Measurements from ENCODE around the gene DTX2.
"Not testable (repeated sequence)": the region's sequence is repeated elsewhere in the genome, so short reads cannot be mapped to it uniquely, and the experiment has no call there.

DTX2 gene

DNA sequence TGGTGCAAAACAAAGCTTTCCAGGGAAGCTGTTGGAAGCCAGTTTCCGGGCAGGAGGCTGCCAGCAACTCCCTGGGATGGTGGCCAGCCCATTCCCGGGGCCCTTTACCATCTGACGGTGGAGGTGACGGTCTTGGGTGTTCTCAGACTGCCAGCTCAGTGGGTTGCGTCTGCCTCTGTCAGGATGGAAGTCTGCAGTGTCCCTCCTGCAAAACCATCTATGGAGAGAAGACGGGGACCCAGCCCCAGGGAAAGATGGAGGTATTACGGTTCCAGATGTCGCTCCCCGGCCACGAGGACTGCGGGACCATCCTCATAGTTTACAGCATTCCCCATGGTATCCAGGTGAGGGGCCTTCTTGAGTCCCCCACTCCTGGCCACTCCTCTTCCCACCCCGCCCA, 41.7 kb downstream of the DTX2 start:
- WGBS = 95% methylated on average over 11 of the region's 12 CpGs

GRCh38 chr7:76504351-76505167, 43.0 kb downstream of the DTX2 start:
- WGBS = 96% methylated on average over 14 of the region's 33 CpGs
- H3K9me3 ChIP-seq (ENCODE audit: control insufficient read depth, low read length) = not testable (repeated sequence)

More for the DNA sequence above, 41.7 kb downstream of the DTX2 start:
- not testable (repeated sequence) for H3K4me3 ChIP-seq (ENCODE audit: insufficient read depth in 1 of 2, low read depth in 1 of 2, low read length in 2 of 2); H4K8ac ChIP-seq (ENCODE audit: low read length); H3K27me3 ChIP-seq (ENCODE audit: control insufficient read depth in 1 of 2, insufficient read depth in 1 of 2, low read length in 2 of 2); H3K9me3 ChIP-seq (ENCODE audit: control insufficient read depth, low read length); H3K18ac ChIP-seq (ENCODE audit: low read depth in 1 of 2, low read length in 2 of 2); H2AFZ ChIP-seq (ENCODE audit: low read depth, low read length); H2BK15ac ChIP-seq (ENCODE audit: low read depth, poor library complexity, severe bottlenecking); H3K14ac ChIP-seq (ENCODE audit: low read length in 2 of 2); H3K9ac ChIP-seq (ENCODE audit: low read length); H2AK5ac ChIP-seq (ENCODE audit: low read length, severe bottlenecking); H3K4me2 ChIP-seq (ENCODE audit: low read length, poor library complexity, severe bottlenecking); H3K4ac ChIP-seq (ENCODE audit: low read depth in 1 of 2, low read length in 2 of 2); DNase-seq; H3K79me1 ChIP-seq (replicated peaks; ENCODE audit: low read length, poor library complexity, severe bottlenecking); H2BK5ac ChIP-seq (ENCODE audit: low read depth, low read length, poor library complexity, severe bottlenecking); H3K4me1 ChIP-seq (ENCODE audit: control insufficient read depth, insufficient read depth, low read depth, low read length); H3K27ac ChIP-seq (ENCODE audit: low read length, poor library complexity, severe bottlenecking); H3K23ac ChIP-seq (ENCODE audit: low read length in 2 of 2); H4K91ac ChIP-seq (ENCODE audit: low read length); H2BK12ac ChIP-seq (ENCODE audit: low read length in 2 of 2); H2BK120ac ChIP-seq (ENCODE audit: low read depth, low read length)
- H3K36me3 ChIP-seq (ENCODE audit: control insufficient read depth in 1 of 2, insufficient read depth in 2 of 2, low read depth in 1 of 2, low read length in 2 of 2) = peaks cover 31 to 43% of the 10 kb centered on the region in 2 experiments

DNA sequence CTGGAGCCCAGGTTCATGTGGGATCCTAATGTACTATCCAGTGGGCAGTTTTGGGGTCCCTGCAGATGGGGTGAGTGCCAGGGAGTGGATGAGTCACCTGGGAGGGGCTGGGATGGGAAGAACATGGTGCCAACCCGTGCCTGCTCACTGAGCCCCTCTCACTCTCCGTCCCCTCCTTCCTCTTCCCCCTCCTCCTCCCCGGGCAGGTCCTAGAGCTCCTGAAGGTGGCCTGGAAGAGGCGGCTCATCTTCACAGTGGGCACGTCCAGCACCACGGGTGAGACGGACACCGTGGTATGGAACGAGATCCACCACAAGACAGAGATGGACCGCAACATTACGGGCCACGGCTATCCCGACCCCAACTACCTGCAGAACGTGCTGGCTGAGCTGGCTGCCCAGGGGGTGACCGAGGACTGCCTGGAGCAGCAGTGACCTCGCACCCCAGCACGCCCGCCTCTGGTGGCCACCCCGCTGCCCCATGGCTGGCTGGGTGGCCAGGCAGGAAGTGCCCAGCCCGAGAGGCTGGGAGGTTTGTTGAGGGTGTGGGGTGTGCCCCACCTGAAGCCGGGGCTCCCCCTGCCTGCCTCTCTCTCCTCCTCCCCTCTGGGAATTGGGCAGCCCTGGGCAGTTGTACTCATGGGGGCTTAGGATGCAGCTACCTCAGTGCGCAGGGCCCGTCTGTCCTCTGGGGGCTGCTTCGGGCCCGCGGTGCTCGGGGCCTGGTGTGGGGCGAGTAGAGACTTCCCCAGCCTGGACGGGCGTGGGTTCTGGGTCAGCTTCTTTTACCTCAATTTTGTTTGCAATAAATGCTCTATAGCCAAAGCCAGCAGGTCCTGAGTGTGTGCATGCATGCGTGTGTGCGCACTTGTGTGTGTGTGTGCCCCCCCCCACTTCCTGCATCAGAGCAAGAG, 43.9 kb downstream of the DTX2 start:
- 96% methylated on average over 29 of the region's 32 CpGs for WGBS
- Histone ChIP-seq H4K91ac (ENCODE audit: low read length) (peak overlapping the region; percentile 39), H3K23ac (ENCODE audit: low read length in 2 of 2) (no peak overlapping the region), H3K27ac (ENCODE audit: low read length, poor library complexity, severe bottlenecking) (no peak overlapping the region), H2BK15ac (ENCODE audit: low read depth, poor library complexity, severe bottlenecking) (no peak overlapping the region), H3K4me1 (ENCODE audit: control insufficient read depth, insufficient read depth, low read depth, low read length) (peaks cover 14% of the 10 kb centered on the region), H3K4ac (ENCODE audit: low read depth in 1 of 2, low read length in 2 of 2) (no peak overlapping the region), H3K18ac (ENCODE audit: low read depth in 1 of 2, low read length in 2 of 2) (peak overlapping the region in 1 of 2 experiments; percentile 33), H3K9me3 (ENCODE audit: control insufficient read depth, low read length) (no peaks in the 10 kb centered on the region), H2AFZ (ENCODE audit: low read depth, low read length) (no peak overlapping the region), H3K27me3 (ENCODE audit: control insufficient read depth in 1 of 2, insufficient read depth in 1 of 2, low read length in 2 of 2) (no peaks in the 10 kb centered on the region), H3K4me3 (ENCODE audit: insufficient read depth in 1 of 2, low read depth in 1 of 2, low read length in 2 of 2) (no peak overlapping the region), H2BK12ac (ENCODE audit: low read length in 2 of 2) (no peak overlapping the region), H3K14ac (ENCODE audit: low read length in 2 of 2) (no peak overlapping the region), H2AK5ac (ENCODE audit: low read length, severe bottlenecking) (no peak overlapping the region), H4K8ac (ENCODE audit: low read length) (no peak overlapping the region), H3K4me2 (ENCODE audit: low read length, poor library complexity, severe bottlenecking) (no peak overlapping the region), H3K9ac (ENCODE audit: low read length) (no peak overlapping the region), H3K79me1 (replicated peaks; ENCODE audit: low read length, poor library complexity, severe bottlenecking) (no peaks in the 10 kb centered on the region), H2BK120ac (ENCODE audit: low read depth, low read length) (no peak overlapping the region), H2BK5ac (ENCODE audit: low read depth, low read length, poor library complexity, severe bottlenecking) (no peak overlapping the region), H3K36me3 (ENCODE audit: control insufficient read depth in 1 of 2, insufficient read depth in 2 of 2, low read depth in 1 of 2, low read length in 2 of 2) (peaks cover 31 to 43% of the 10 kb centered on the region in 2 experiments)
- no peak for DNase-seq

More at GRCh38 chr7:76504351-76505167, 43.0 kb downstream of the DTX2 start:
- H3K27ac ChIP-seq (ENCODE audit: low read length, poor library complexity, severe bottlenecking); H4K91ac ChIP-seq (ENCODE audit: low read length); H2BK120ac ChIP-seq (ENCODE audit: low read depth, low read length); H2BK5ac ChIP-seq (ENCODE audit: low read depth, low read length, poor library complexity, severe bottlenecking); H3K4ac ChIP-seq (ENCODE audit: low read depth in 1 of 2, low read length in 2 of 2); H3K9ac ChIP-seq (ENCODE audit: low read length); H4K8ac ChIP-seq (ENCODE audit: low read length); H3K4me2 ChIP-seq (ENCODE audit: low read length, poor library complexity, severe bottlenecking); H3K4me1 ChIP-seq (ENCODE audit: control insufficient read depth, insufficient read depth, low read depth, low read length); H3K14ac ChIP-seq (ENCODE audit: low read length in 2 of 2); H2AFZ ChIP-seq (ENCODE audit: low read depth, low read length); H2AK5ac ChIP-seq (ENCODE audit: low read length, severe bottlenecking); H3K18ac ChIP-seq (ENCODE audit: low read depth in 1 of 2, low read length in 2 of 2); DNase-seq; H3K4me3 ChIP-seq (ENCODE audit: insufficient read depth in 1 of 2, low read depth in 1 of 2, low read length in 2 of 2); H3K79me1 ChIP-seq (replicated peaks; ENCODE audit: low read length, poor library complexity, severe bottlenecking); H3K27me3 ChIP-seq (ENCODE audit: control insufficient read depth in 1 of 2, insufficient read depth in 1 of 2, low read length in 2 of 2); H2BK15ac ChIP-seq (ENCODE audit: low read depth, poor library complexity, severe bottlenecking); H3K23ac ChIP-seq (ENCODE audit: low read length in 2 of 2); H2BK12ac ChIP-seq (ENCODE audit: low read length in 2 of 2): not testable (repeated sequence)
- H3K36me3 ChIP-seq (ENCODE audit: control insufficient read depth in 1 of 2, insufficient read depth in 2 of 2, low read depth in 1 of 2, low read length in 2 of 2) = peaks cover 31 to 43% of the 10 kb centered on the region in 2 experiments

GRCh38 chr7:76506081-76506440, 44.6 kb downstream of the DTX2 start:
- Histone ChIP-seq H3K79me1 (replicated peaks; ENCODE audit: low read length, poor library complexity, severe bottlenecking) (no peaks in the 10 kb centered on the region), H4K8ac (ENCODE audit: low read length) (no peak overlapping the region), H2AFZ (ENCODE audit: low read depth, low read length) (no peak overlapping the region), H3K4me1 (ENCODE audit: control insufficient read depth, insufficient read depth, low read depth, low read length) (peaks cover 17% of the 10 kb centered on the region), H3K14ac (ENCODE audit: low read length in 2 of 2) (no peak overlapping the region), H3K27me3 (ENCODE audit: control insufficient read depth in 1 of 2, insufficient read depth in 1 of 2, low read length in 2 of 2) (no peaks in the 10 kb centered on the region), H2BK12ac (ENCODE audit: low read length in 2 of 2) (no peak overlapping the region), H2BK15ac (ENCODE audit: low read depth, poor library complexity, severe bottlenecking) (no peak overlapping the region), H3K18ac (ENCODE audit: low read depth in 1 of 2, low read length in 2 of 2) (peak overlapping the region in 1 of 2 experiments; percentile 14), H3K9ac (ENCODE audit: low read length) (no peak overlapping the region), H2AK5ac (ENCODE audit: low read length, severe bottlenecking) (no peak overlapping the region), H3K4ac (ENCODE audit: low read depth in 1 of 2, low read length in 2 of 2) (no peak overlapping the region), H3K27ac (ENCODE audit: low read length, poor library complexity, severe bottlenecking) (no peak overlapping the region), H3K36me3 (ENCODE audit: control insufficient read depth in 1 of 2, insufficient read depth in 2 of 2, low read depth in 1 of 2, low read length in 2 of 2) (peaks cover 31 to 38% of the 10 kb centered on the region in 2 experiments), H3K4me2 (ENCODE audit: low read length, poor library complexity, severe bottlenecking) (no peak overlapping the region), H3K4me3 (ENCODE audit: insufficient read depth in 1 of 2, low read depth in 1 of 2, low read length in 2 of 2) (no peak overlapping the region), H2BK120ac (ENCODE audit: low read depth, low read length) (no peak overlapping the region), H3K9me3 (ENCODE audit: control insufficient read depth, low read length) (no peaks in the 10 kb centered on the region), H4K91ac (ENCODE audit: low read length) (peak overlapping the region; percentile 39), H3K23ac (ENCODE audit: low read length in 2 of 2) (no peak overlapping the region), H2BK5ac (ENCODE audit: low read depth, low read length, poor library complexity, severe bottlenecking) (no peak overlapping the region)
- 98% methylated on average over 4 of the region's 5 CpGs for WGBS
- no peak for DNase-seq

All from mesenchymal stem cell (in vitro differentiated cells and primary cell).